Trophoblast cell (in vitro differentiated cells and primary cell): Measurements from ENCODE around the gene C1orf53.

Source experiments
- DNase-seq, 2 donors: peaks; one replicate each; pipeline ENCODE4 v3.0.0-alpha.2; 2016
- H2AFZ ChIP-seq: 2 replicates; pipeline ENCODE4 v1.6.1; 2013; ENCODE audit warnings: low read length, moderate library complexity, mild to moderate bottlenecking; ENCODE audit not compliant: insufficient read depth, poor library complexity
- H2AK5ac ChIP-seq: 2 replicates; pipeline ENCODE4 v1.6.1; 2013; ENCODE audit warnings: mild to moderate bottlenecking, low read length
- H2BK120ac ChIP-seq: 2 replicates; pipeline ENCODE4 v1.6.1; 2013; ENCODE audit warnings: low read length, mild to moderate bottlenecking, moderate library complexity; ENCODE audit not compliant: insufficient read depth, poor library complexity
- H2BK12ac ChIP-seq: 2 replicates; pipeline ENCODE4 v1.6.1; 2013; ENCODE audit warnings: mild to moderate bottlenecking, low read length, moderate library complexity
- H2BK5ac ChIP-seq: 2 replicates; pipeline ENCODE4 v1.6.1; 2013; ENCODE audit warnings: low read length, low read depth, moderate library complexity, mild to moderate bottlenecking; ENCODE audit not compliant: poor library complexity
- H3K14ac ChIP-seq: 2 replicates; pipeline ENCODE4 v1.6.1; 2013; ENCODE audit warnings: mild to moderate bottlenecking, low read length
- H3K18ac ChIP-seq: 2 replicates; pipeline ENCODE4 v1.6.1; 2013; ENCODE audit warnings: mild to moderate bottlenecking, low read length
- H3K23ac ChIP-seq: 2 replicates; pipeline ENCODE4 v1.6.1; 2013; ENCODE audit warnings: low read length
- H3K27ac ChIP-seq: 2 replicates; pipeline ENCODE4 v1.5.1; 2013; ENCODE audit warnings: low read depth, mild to moderate bottlenecking, inconsistent platforms, low read length, moderate library complexity
- H3K27me3 ChIP-seq: 2 replicates; pipeline ENCODE4 v1.6.1; 2013; ENCODE audit warnings: inconsistent platforms, mild to moderate bottlenecking, low read length, moderate library complexity; ENCODE audit not compliant: insufficient read depth
- H3K36me3 ChIP-seq, 2 experiments: 1 replicate in 1 of 2; 2 replicates in 1 of 2; pipeline ENCODE4 v1.6.1; 2013; ENCODE audit warnings: low read length in 2 of 2, mild to moderate bottlenecking in 2 of 2, moderate library complexity in 1 of 2; ENCODE audit not compliant: insufficient read depth in 2 of 2, control insufficient read depth in 1 of 2
- H3K4ac ChIP-seq: 2 replicates; pipeline ENCODE4 v1.6.1; 2013; ENCODE audit warnings: low read depth, mild to moderate bottlenecking, low read length, moderate library complexity
- H3K4me1 ChIP-seq, 2 experiments: 1 replicate in 1 of 2; 2 replicates in 1 of 2; pipeline ENCODE4 v1.6.1; 2013; ENCODE audit warnings: low read length in 2 of 2, mild to moderate bottlenecking in 2 of 2, moderate library complexity in 1 of 2; ENCODE audit not compliant: insufficient read depth in 2 of 2, control insufficient read depth in 1 of 2
- H3K4me2 ChIP-seq: 2 replicates; pipeline ENCODE4 v1.6.1; 2013; ENCODE audit warnings: inconsistent platforms, mild to moderate bottlenecking, low read length, moderate library complexity
- H3K4me3 ChIP-seq: 2 replicates; pipeline ENCODE4 v1.5.1; 2013; ENCODE audit warnings: mild to moderate bottlenecking, low read depth, low read length, inconsistent platforms
- H3K79me1 ChIP-seq: one replicate; pipeline ENCODE4 v1.6.1; 2013; ENCODE audit warnings: low read length
- H3K79me2 ChIP-seq: 2 replicates; pipeline ENCODE4 v1.6.1; 2013; ENCODE audit warnings: low read length, mild to moderate bottlenecking; ENCODE audit not compliant: control insufficient read depth, insufficient read depth, poor library complexity
- H3K9ac ChIP-seq: 2 replicates; pipeline ENCODE4 v1.6.1; 2013; ENCODE audit warnings: mild to moderate bottlenecking, low read length
- H3K9me3 ChIP-seq: 2 replicates; pipeline ENCODE4 v1.6.1; 2013; ENCODE audit warnings: low read depth, mild to moderate bottlenecking, control low read depth, inconsistent platforms, low read length; ENCODE audit not compliant: insufficient read depth
- H4K12ac ChIP-seq: 2 replicates; pipeline ENCODE4 v1.6.1; 2013; ENCODE audit warnings: low read depth, mild to moderate bottlenecking, low read length, moderate library complexity
- H4K8ac ChIP-seq: 2 replicates; pipeline ENCODE4 v1.6.1; 2013; ENCODE audit warnings: low read depth, mild to moderate bottlenecking, low read length, moderate library complexity
- H4K91ac ChIP-seq: one replicate; pipeline ENCODE4 v1.6.1; 2013; ENCODE audit warnings: low read depth, mild to moderate bottlenecking, low read length, moderate library complexity
- WGBS: extraction: QIAGEN DNeasy Blood & Tissue Kit; methylation state at CpG from one replicate; pipeline ENCODE4 v1.1.7; 2013; ENCODE audit warnings: missing lambda C conversion rate; ENCODE audit not compliant: insufficient read length, insufficient coverage; ENCODE audit errors: extremely low coverage; 5-methylcytosine and 5-hydroxymethylcytosine counted together

The C1orf53 gene

DNA sequence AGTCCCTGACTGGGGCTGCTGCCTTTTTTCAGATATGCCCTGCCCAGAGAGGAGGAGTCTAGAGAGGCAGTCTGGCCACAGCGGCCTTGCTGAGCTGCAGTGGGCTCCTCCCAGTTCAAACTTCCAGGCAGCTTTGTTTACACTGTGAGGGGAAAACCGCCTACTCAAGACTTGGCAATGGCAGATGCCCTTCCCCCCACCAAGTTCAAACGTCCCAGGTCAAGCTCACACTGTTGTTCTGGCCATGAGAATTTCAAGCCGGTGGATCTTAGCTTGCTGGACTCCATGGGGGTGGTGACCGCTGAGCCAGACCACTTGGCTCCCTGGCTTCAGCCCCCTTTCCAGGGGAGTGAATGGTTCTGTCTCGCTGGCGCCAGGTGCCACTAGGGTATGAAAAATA lies 18.3 kb upstream of the C1orf53 start:
- DNase-seq: no peak
- no peaks in the 10 kb centered on the region for H3K9me3 ChIP-seq
- no peak overlapping the region for H3K4me3 ChIP-seq
- H4K8ac ChIP-seq: no peak overlapping the region
- H4K91ac ChIP-seq: no peak overlapping the region
- H3K4me2 ChIP-seq: no peak overlapping the region
- H3K18ac ChIP-seq: no peak overlapping the region
- H2BK120ac ChIP-seq: no peak overlapping the region
- no peak overlapping the region for H3K27ac ChIP-seq
- H3K27me3 ChIP-seq: no peaks in the 10 kb centered on the region
- H2AK5ac ChIP-seq: no peak overlapping the region
- no peak overlapping the region for H3K23ac ChIP-seq
- H3K79me1 ChIP-seq: no peaks in the 10 kb centered on the region
- no peak overlapping the region for H2AFZ ChIP-seq
- H3K79me2 ChIP-seq: no peaks in the 10 kb centered on the region
- WGBS: no CpG with 5 or more reads among the region's 7 CpGs
- H3K14ac ChIP-seq: no peak overlapping the region
- no peaks in the 10 kb centered on the region for H3K36me3 ChIP-seq
- no peak overlapping the region for H4K12ac ChIP-seq
- H2BK5ac ChIP-seq: no peak overlapping the region
- no peak overlapping the region for H3K9ac ChIP-seq
- H3K4ac ChIP-seq: no peak overlapping the region
- no peaks in the 10 kb centered on the region for H3K4me1 ChIP-seq
- no peak overlapping the region for H2BK12ac ChIP-seq

DNA sequence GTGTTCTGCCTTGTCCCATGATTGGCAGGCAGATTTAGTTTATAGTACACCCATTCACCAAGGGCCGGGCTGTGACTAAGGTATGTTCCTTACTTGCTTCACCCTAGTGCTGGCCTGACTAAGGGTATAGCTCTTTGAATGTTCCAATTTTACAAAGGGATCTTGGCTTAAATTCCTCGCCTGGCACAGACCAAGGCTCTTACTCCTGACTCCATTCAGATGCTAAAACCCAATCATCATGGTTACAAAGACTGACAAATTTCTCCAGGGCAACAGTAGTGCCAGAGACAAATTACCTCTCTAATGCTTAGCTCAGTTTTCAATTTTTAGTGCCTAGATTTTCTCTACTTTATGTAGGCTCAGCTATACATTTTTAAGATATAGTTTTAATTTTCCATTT lies 11.5 kb upstream of the C1orf53 start:
- H3K18ac ChIP-seq: no peak overlapping the region

DNA sequence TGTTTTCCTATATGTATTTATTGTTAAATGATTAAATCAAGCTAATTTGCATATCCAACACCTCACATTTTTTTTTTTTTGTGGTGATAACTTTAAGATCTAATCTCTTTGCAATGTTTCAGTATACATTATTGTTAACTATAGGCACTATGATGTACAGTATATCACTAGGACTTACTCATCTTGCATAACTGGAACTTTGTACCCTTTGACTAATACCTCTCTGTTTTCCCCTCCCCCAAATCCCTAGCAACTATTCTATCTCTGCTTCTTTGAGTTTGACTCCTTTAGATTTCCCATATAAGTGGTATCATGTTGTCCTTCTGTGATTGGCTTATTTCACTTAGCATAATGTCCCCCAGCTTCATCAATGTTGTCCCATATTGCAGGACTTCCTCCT lies 9.7 kb upstream of the C1orf53 start:
- H3K4me1 ChIP-seq: no peaks in the 10 kb centered on the region
- no peak overlapping the region for H3K4me2 ChIP-seq
- H3K27ac ChIP-seq: no peak overlapping the region
- H3K79me2 ChIP-seq: no peaks in the 10 kb centered on the region
- H2BK5ac ChIP-seq: no peak overlapping the region
- H3K9me3 ChIP-seq: no peaks in the 10 kb centered on the region
- H2BK120ac ChIP-seq: no peak overlapping the region
- H3K79me1 ChIP-seq: no peaks in the 10 kb centered on the region
- H3K18ac ChIP-seq: no peak overlapping the region
- H4K12ac ChIP-seq: no peak overlapping the region
- no peak overlapping the region for H3K14ac ChIP-seq
- no peak overlapping the region for H3K4me3 ChIP-seq
- no peak overlapping the region for H3K23ac ChIP-seq
- H2BK12ac ChIP-seq: no peak overlapping the region
- no peak overlapping the region for H2AK5ac ChIP-seq
- H3K9ac ChIP-seq: no peak overlapping the region
- DNase-seq: no peak
- no peak overlapping the region for H3K4ac ChIP-seq
- H2AFZ ChIP-seq: no peak overlapping the region
- H4K91ac ChIP-seq: no peak overlapping the region
- no peaks in the 10 kb centered on the region for H3K36me3 ChIP-seq
- peaks cover 2% of the 10 kb centered on the region for H3K27me3 ChIP-seq
- no peak overlapping the region for H4K8ac ChIP-seq

More for the DNA sequence above, 11.5 kb upstream of the C1orf53 start:
- Histone ChIP-seq H3K9ac (no peak overlapping the region), H2BK5ac (no peak overlapping the region), H3K23ac (no peak overlapping the region), H4K12ac (no peak overlapping the region), H3K4me2 (no peak overlapping the region), H3K4me1 (no peaks in the 10 kb centered on the region), H4K91ac (no peak overlapping the region), H3K9me3 (no peaks in the 10 kb centered on the region), H3K27ac (no peak overlapping the region), H3K79me2 (no peaks in the 10 kb centered on the region), H3K27me3 (peaks cover 2% of the 10 kb centered on the region), H3K4ac (no peak overlapping the region), H2AFZ (no peak overlapping the region), H3K4me3 (no peak overlapping the region), H3K79me1 (no peaks in the 10 kb centered on the region), H2AK5ac (no peak overlapping the region), H4K8ac (no peak overlapping the region), H3K14ac (no peak overlapping the region), H3K36me3 (no peaks in the 10 kb centered on the region), H2BK12ac (no peak overlapping the region), H2BK120ac (no peak overlapping the region)
- WGBS: no CpG with 5 or more reads among the region's 2 CpGs
- DNase-seq: no peak

DNA sequence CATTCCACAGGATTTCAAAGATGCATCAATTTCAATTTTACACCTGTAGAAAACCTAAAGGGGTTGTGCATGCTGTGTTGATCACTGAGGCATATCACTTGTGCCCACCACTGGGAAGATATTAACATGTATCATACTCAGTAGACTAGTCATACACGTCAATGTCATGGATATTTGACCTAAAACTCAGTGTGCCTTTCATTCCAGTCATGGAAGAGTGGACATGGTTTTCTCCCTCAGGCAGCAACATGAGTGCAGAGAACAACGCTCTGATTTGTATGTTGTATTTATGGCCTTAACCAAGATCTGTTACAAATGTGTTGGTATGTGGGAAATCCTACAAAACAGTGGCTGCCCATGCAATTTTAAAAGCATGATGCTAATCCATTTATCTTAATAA lies 6.1 kb upstream of the C1orf53 start:
- H4K8ac ChIP-seq: no peak overlapping the region

More for the DNA sequence above, 6.1 kb upstream of the C1orf53 start:
- no CpG with 5 or more reads among the region's 2 CpGs for WGBS
- Histone ChIP-seq H3K79me2 (no peaks in the 10 kb centered on the region), H3K36me3 (no peaks in the 10 kb centered on the region), H3K27me3 (peaks cover 2% of the 10 kb centered on the region), H2AFZ (no peak overlapping the region), H2AK5ac (no peak overlapping the region), H3K14ac (no peak overlapping the region), H3K9ac (no peak overlapping the region), H3K18ac (no peak overlapping the region), H2BK12ac (no peak overlapping the region), H2BK5ac (no peak overlapping the region), H3K4me1 (no peaks in the 10 kb centered on the region), H3K79me1 (no peaks in the 10 kb centered on the region), H3K27ac (no peak overlapping the region), H3K4me3 (no peak overlapping the region), H2BK120ac (no peak overlapping the region), H3K23ac (no peak overlapping the region), H3K9me3 (no peaks in the 10 kb centered on the region), H4K91ac (no peak overlapping the region), H4K12ac (no peak overlapping the region), H3K4me2 (no peak overlapping the region), H3K4ac (no peak overlapping the region)
- DNase-seq: no peak
